HCT116 (cell line): ENCODE data around the gene CUBN. TPM values are rescaled to one million over a fixed set of nuclear protein-coding genes. Genes with fewer than 3 reads are reported as not detected.

Experiments
- ATAC-seq: fragments of 200-7000 bp; cut with Tn5 transposase; 2 replicates; pipeline ENCODE4 v1.9.1; 2020; ENCODE audit warnings: mild to moderate bottlenecking, moderate library complexity
- BruUV-seq: library from RNA; stranded (reverse); fragments of 400-500 nt; replicated peaks from 2 replicates; lab custom pipeline; 2021; lab: Mats Ljungman, UMichigan
- CTCF ChIA-PET: fragments of 300-600 bp; sonication (Branson Sonifier 250); formaldehyde crosslinking; loops from one replicate; lab custom pipeline; 2021; ENCODE audit warnings: antibody characterized with exemption; lab: Charles Lee
- POLR2A ChIA-PET: fragments of 300-600, 350-600 bp; sonication (Branson Sonifier 250); formaldehyde crosslinking; loops from one replicate; lab custom pipeline; 2021; ENCODE audit warnings: antibody characterized with exemption; lab: Charles Lee
- RAD21 ChIA-PET, 2 experiments: fragments of 300-600 bp; sonication (Branson Sonifier 250); formaldehyde crosslinking; loops; one replicate each; lab custom pipeline; 2023; ENCODE audit warnings: low total read pairs in 2 of 2; ENCODE audit not compliant: uncharacterized antibody in 2 of 2, unreplicated experiment in 2 of 2, low non-redundant PET in 1 of 2; lab: Charles Lee
- DNase-seq: peaks from one replicate; pipeline ENCODE4 v3.0.0-alpha.2; 2010; ENCODE audit warnings: low read depth, low spot score
- H2AFZ ChIP-seq: fragments of 200-600 bp; shearing (Covaris generic), sonication (generic); 2 replicates; pipeline ENCODE4 v1.6.1; 2017; ENCODE audit warnings: low read depth, mixed run types, mixed read lengths, antibody characterized with exemption, low read length; ENCODE audit not compliant: poor library complexity, severe bottlenecking
- H3K27ac ChIP-seq: 2 replicates; pipeline ENCODE4 v1.5.1; 2012; ENCODE audit warnings: low read depth, low read length
- H3K27me3 ChIP-seq: fragments of 200-600 bp; sonication (generic); 2 replicates; pipeline ENCODE4 v1.6.1; 2016; ENCODE audit warnings: mixed run types, low read length, mixed read lengths; ENCODE audit not compliant: insufficient read depth
- H3K36me3 ChIP-seq, 2 experiments: fragments of 200-500 bp in 1 of 2; fragments of 200-600 bp in 1 of 2; sonication (Bioruptor generic) in 1 of 2; sonication (generic) in 1 of 2; 2 replicates each; pipeline versions ENCODE4 v1.5.1 to v1.6.1; 2014 to 2016; ENCODE audit warnings: low read length in 2 of 2, inconsistent platforms in 1 of 2, mixed read lengths in 1 of 2, mixed run types in 1 of 2; ENCODE audit not compliant: insufficient read depth in 2 of 2, control insufficient read depth in 1 of 2
- H3K4me1 ChIP-seq, 2 experiments: fragments of 200-600 bp in 1 of 2; sonication (generic) in 1 of 2; 2 replicates each; pipeline versions ENCODE4 v1.5.1 to v1.6.1; 2012 to 2017; ENCODE audit warnings: low read length in 2 of 2, inconsistent platforms in 1 of 2, mild to moderate bottlenecking in 1 of 2, mixed read lengths in 1 of 2, mixed run types in 1 of 2, moderate library complexity in 1 of 2; ENCODE audit not compliant: insufficient read depth in 2 of 2, control insufficient read depth in 1 of 2
- H3K4me2 ChIP-seq: fragments of 200-600 bp; sonication (generic); 2 replicates; pipeline ENCODE4 v1.6.1; 2017; ENCODE audit warnings: mixed run types, low read length, mixed read lengths
- H3K4me3 ChIP-seq, 2 experiments: fragments of 200-600 bp in 1 of 2; sonication (generic) in 1 of 2; replicated peaks in 1 of 2; 2 replicates each; pipeline ENCODE4 v1.5.1; 2011 to 2016; ENCODE audit warnings: low read length in 2 of 2, control low read depth in 1 of 2, low read depth in 1 of 2, mild to moderate bottlenecking in 1 of 2, mixed read lengths in 1 of 2, mixed run types in 1 of 2
- H3K79me2 ChIP-seq: fragments of 200-600 bp; sonication (generic); 2 replicates; pipeline ENCODE4 v1.6.1; 2017; ENCODE audit warnings: mild to moderate bottlenecking, mixed run types, low read length, moderate library complexity, mixed read lengths; ENCODE audit not compliant: insufficient read depth
- H3K9ac ChIP-seq: fragments of 200-600 bp; sonication (generic); 2 replicates; pipeline ENCODE4 v1.6.1; 2016; ENCODE audit warnings: low read length, mixed read lengths
- H3K9me2 ChIP-seq: fragments of 200-600 bp; sonication (generic), shearing (Covaris generic); 2 replicates; pipeline ENCODE4 v1.6.1; 2017; ENCODE audit warnings: mixed run types, mild to moderate bottlenecking, moderate library complexity; ENCODE audit not compliant: insufficient read depth
- H3K9me3 ChIP-seq, 2 experiments: fragments of 200-500 bp in 1 of 2; fragments of 200-600 bp in 1 of 2; sonication (Bioruptor generic) in 1 of 2; sonication (generic) in 1 of 2; 2 replicates each; pipeline ENCODE4 v1.6.1; 2014 to 2017; ENCODE audit warnings: low read length in 2 of 2, mixed read lengths in 2 of 2, inconsistent platforms in 1 of 2, low read depth in 1 of 2, mild to moderate bottlenecking in 1 of 2, mixed run types in 1 of 2, moderate library complexity in 1 of 2; ENCODE audit not compliant: control insufficient read depth in 1 of 2, insufficient read depth in 1 of 2
- H4K20me1 ChIP-seq: fragments of 200-600 bp; sonication (generic), shearing (Covaris generic); 2 replicates; pipeline ENCODE4 v1.6.1; 2017; ENCODE audit warnings: mixed run types, mild to moderate bottlenecking, moderate library complexity; ENCODE audit not compliant: insufficient read depth
- RAD21 ChIP-seq: IDR thresholded peaks from 2 replicates; pipeline ENCODE4 v1.6.1; 2012; ENCODE audit warnings: low read depth, mild to moderate bottlenecking
- ZFX ChIP-seq: fragments of 450-650 bp; IDR thresholded peaks from 2 replicates; pipeline ENCODE4 v1.6.1; 2017
- intact Hi-C: fragments of 100-400 bp; cut with micrococcal nuclease; formaldehyde crosslinking; loops from 2 replicates; pipeline ENCODE4 v1.10.0; 2022
- total RNA-seq: library from RNA; stranded (reverse); gene quantifications from one replicate; pipeline ENCODE4 v1.2.1, GENCODE V29; 2021; ENCODE audit not compliant: unreplicated experiment
- TF ChIP-seq, protein P1 (sequence below): IDR thresholded peaks from 2 replicates; pipeline ENCODE4 v1.6.1; 2011; ENCODE audit warnings: mild to moderate bottlenecking, low read length, moderate library complexity; ENCODE audit not compliant: insufficient replicate concordance; ENCODE audit errors: extremely low read depth

CUBN gene
- total RNA-seq, 1 experiment from 2014 or later = 1.2 TPM

DNA sequence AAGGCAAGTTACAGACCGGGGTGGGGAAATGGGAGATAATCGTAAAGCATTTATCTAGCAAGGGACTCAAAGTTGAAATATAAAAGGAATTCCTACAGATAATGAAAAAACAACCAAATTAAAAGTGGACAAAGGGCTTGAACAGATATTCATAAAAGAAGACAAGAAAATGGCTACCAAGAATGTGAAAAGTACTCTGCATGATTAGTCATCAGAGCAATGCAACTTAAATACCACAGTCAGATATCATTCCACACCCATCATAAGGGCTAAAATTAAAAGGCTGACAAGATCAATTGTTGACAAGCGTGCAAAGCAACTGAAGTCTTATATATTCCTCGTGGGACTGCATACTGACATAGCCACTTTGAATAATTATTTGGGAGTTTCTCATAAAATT, 187.7 kb downstream of the CUBN start:
- H3K9me3 ChIP-seq = no peaks in the 10 kb centered on the region
- H4K20me1 ChIP-seq = no peaks in the 10 kb centered on the region
- H3K27ac ChIP-seq = no peak overlapping the region
- no peaks in the 10 kb centered on the region for H3K36me3 ChIP-seq
- ChIA-PET POLR2A (no interaction called here), RAD21 (no interaction called here), CTCF (no interaction called here)
- no peak overlapping the region for H3K9ac ChIP-seq
- intact Hi-C loops = no loop called here
- no peak overlapping the region for H3K4me2 ChIP-seq
- DNase-seq = no peak
- no peaks in the 10 kb centered on the region for H3K79me2 ChIP-seq
- H3K9me2 ChIP-seq = no peaks in the 10 kb centered on the region; the same call in 1 of the 2 replicates
- BruUV-seq = no TSS peak
- no peaks in the 10 kb centered on the region for H3K27me3 ChIP-seq
- no peak overlapping the region for H2AFZ ChIP-seq
- H3K4me1 ChIP-seq = no peaks in the 10 kb centered on the region
- no peak overlapping the region for H3K4me3 ChIP-seq
- no peak for TF ChIP-seq ZFX
- TF ChIP-seq, protein P1, sequence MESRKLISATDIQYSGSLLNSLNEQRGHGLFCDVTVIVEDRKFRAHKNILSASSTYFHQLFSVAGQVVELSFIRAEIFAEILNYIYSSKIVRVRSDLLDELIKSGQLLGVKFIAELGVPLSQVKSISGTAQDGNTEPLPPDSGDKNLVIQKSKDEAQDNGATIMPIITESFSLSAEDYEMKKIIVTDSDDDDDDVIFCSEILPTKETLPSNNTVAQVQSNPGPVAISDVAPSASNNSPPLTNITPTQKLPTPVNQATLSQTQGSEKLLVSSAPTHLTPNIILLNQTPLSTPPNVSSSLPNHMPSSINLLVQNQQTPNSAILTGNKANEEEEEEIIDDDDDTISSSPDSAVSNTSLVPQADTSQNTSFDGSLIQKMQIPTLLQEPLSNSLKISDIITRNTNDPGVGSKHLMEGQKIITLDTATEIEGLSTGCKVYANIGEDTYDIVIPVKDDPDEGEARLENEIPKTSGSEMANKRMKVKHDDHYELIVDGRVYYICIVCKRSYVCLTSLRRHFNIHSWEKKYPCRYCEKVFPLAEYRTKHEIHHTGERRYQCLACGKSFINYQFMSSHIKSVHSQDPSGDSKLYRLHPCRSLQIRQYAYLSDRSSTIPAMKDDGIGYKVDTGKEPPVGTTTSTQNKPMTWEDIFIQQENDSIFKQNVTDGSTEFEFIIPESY = no peak
- TF ChIP-seq, all 23 proteins: peak for 0
- no peak for ATAC-seq

DNA sequence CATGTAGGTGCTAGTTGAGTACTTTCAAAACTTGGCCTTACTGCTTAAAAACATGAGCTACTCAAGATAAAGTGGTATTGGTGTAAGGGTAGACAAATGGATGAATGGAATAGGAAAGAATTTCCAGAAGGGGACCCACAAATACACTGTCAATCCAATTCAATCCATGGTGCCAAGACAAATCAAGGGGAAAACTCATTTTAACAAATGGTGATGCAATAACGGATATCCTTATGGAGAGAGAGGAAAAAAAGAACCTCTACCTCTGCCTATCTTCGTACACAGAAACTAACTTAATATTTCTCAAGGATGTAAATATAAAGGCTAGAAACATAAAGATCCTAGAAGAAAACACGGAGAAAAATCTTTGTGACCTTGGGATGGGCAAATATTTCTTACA, 188.5 kb downstream of the CUBN start:
- ATAC-seq (no peak), DNase-seq (no peak)
- Histone ChIP-seq H3K27me3 (no peaks in the 10 kb centered on the region), H3K27ac (no peak overlapping the region), H4K20me1 (no peaks in the 10 kb centered on the region), H3K4me3 (no peak overlapping the region), H3K9ac (no peak overlapping the region), H3K9me2 (no peaks in the 10 kb centered on the region; the same call in 1 of the 2 replicates), H3K4me2 (no peak overlapping the region), H2AFZ (no peak overlapping the region)
- no TSS peak for BruUV-seq
- POLR2A ChIA-PET = no interaction called here
- TF ChIP-seq RAD21 = no peak
- TF ChIP-seq, all 23 proteins: peak for 0
- Histone ChIP-seq H3K36me3 (no peaks in the 10 kb centered on the region), H3K4me1 (no peaks in the 10 kb centered on the region), H3K9me3 (no peaks in the 10 kb centered on the region), H3K79me2 (no peaks in the 10 kb centered on the region)
- ChIA-PET RAD21 (no interaction called here), CTCF (no interaction called here)
- intact Hi-C loops = no loop called here
